Epithelial cell of proximal tubule (primary cell): ENCODE data around the gene FAAP100. TPM values are rescaled to one million over a fixed set of nuclear protein-coding genes. Genes with fewer than 3 reads are reported as not detected.

Source experiments
- DNase-seq: peaks from one replicate; pipeline ENCODE4 v3.0.0-alpha.2; 2011; ENCODE audit warnings: low read depth
- H3K4me3 ChIP-seq: 2 replicates; pipeline ENCODE4 v1.5.1; 2011; ENCODE audit warnings: low read depth, mild to moderate bottlenecking, low read length
- total RNA-seq: library from RNA; depleted of rRNA; stranded (reverse); fragments of >200 nt; gene quantifications from 2 replicates; pipeline ENCODE4 v1.2.3, GENCODE V29; 2015
- TF ChIP-seq, protein P1 (sequence below): conservative IDR thresholded peaks from 2 replicates; pipeline ENCODE4 v1.5.1; 2012; ENCODE audit warnings: low read depth, mild to moderate bottlenecking, low read length

FAAP100 gene
- total RNA-seq, 1 donor from 2014 or later, result 33.8 TPM

- H3K4me3 ChIP-seq, result no peak overlapping the region
- DNase-seq, result no peak
- TF ChIP-seq, protein P1, sequence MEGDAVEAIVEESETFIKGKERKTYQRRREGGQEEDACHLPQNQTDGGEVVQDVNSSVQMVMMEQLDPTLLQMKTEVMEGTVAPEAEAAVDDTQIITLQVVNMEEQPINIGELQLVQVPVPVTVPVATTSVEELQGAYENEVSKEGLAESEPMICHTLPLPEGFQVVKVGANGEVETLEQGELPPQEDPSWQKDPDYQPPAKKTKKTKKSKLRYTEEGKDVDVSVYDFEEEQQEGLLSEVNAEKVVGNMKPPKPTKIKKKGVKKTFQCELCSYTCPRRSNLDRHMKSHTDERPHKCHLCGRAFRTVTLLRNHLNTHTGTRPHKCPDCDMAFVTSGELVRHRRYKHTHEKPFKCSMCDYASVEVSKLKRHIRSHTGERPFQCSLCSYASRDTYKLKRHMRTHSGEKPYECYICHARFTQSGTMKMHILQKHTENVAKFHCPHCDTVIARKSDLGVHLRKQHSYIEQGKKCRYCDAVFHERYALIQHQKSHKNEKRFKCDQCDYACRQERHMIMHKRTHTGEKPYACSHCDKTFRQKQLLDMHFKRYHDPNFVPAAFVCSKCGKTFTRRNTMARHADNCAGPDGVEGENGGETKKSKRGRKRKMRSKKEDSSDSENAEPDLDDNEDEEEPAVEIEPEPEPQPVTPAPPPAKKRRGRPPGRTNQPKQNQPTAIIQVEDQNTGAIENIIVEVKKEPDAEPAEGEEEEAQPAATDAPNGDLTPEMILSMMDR, result no peak
Measured at GRCh38 chr17:81576621-81577277, 24.6 kb upstream of the FAAP100 start.

- H3K4me3 ChIP-seq, result no peak overlapping the region
- TF ChIP-seq, protein P1, result no peak
- DNase-seq, result no peak
Measured at GRCh38 chr17:81575836-81576235, 23.7 kb upstream of the FAAP100 start.

DNA sequence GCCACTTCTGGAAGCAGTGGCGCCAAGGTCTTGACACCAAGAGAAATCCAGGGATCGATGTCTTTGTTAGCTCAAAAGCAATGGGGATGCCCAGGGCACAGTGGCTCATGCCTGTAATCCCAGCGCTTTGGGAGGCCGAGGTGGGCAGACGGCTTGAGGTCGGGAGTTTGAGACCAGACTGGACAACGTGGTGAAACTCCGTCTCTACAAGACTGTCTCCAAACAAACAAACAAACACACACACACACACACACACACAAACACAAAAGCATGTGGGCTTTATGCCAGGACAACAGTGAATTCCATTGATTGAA is 22.4 kb upstream of the FAAP100 start:
- no peak overlapping the region for H3K4me3 ChIP-seq
- TF ChIP-seq, protein P1, result no peak
- no peak for DNase-seq

DNA sequence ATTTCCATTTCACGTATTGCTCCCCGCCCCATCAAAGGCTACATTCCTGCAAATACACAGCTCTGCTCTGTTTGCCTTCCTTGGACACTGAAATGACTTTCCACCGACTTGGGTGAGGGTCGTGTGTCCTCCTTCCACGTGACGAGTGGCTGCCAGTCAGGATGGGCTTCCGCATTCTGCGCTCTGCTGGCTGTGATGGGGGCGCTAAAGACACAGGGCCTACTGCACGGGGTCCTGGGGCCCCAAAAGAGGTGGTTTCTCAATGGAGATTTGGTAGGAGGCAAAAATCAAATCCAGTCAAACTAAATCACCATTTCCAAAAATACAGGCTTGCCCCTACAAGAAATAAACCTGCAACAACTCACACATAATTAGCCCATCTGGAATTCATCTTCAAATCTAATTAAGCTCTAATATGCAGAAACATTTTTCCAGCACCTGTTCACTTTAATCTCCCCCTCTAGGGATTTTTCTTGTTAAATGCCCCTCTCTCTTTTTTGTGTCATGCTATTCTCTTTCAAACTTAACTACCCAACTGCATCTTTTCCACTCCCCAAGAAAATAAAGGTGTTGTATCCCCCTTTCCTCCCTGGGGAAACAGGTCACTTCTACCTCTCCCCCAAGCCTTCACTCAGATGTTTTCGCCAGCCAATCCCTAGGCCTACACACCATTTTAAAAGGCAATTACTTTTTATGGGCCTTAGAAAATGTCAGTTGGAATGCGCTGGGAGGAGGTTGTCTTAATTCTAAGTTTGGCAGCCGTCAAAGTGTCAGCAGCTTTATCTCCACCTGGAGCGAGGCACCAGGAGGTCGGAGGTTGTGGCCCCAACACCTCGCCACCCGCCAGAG is 21.9 kb upstream of the FAAP100 start:
- DNase-seq, result no peak
- H3K4me3 ChIP-seq, result no peak overlapping the region
- TF ChIP-seq, protein P1, result no peak

GRCh38 chr17:81572563-81573168 is 20.5 kb upstream of the FAAP100 start:
- H3K4me3 ChIP-seq, result no peak overlapping the region
- no peak for DNase-seq
- TF ChIP-seq, protein P1, result no peak

DNA sequence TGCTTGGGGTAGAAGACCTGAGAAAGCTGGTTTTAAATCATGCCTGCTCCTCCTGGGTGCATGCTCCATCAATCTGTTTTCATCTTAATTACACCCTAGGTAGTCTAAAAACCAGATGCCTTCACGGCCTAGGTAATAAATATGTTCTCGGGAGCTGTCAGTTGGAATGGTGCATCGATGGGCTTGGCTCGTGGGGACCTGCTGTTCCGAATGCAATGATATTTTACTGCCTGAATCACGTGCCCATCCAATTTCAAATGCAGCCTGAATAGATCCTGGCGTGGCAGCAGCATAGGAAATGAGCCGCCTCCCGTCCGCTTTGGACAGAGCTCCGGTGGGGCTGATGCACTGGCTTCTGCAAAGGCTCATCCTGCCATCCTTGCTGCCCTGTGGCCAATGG is 18.8 kb upstream of the FAAP100 start:
- TF ChIP-seq, protein P1, result no peak
- no peak for DNase-seq
- H3K4me3 ChIP-seq, result no peak overlapping the region
